UCSD-AML1 (cell line): ENCODE measurements around the gene SLC9A3.

ENCODE experiments used
- DNase-seq: peaks from one replicate; lab custom pipeline; 2025; ENCODE audit not compliant: unreplicated experiment; lab: John Stamatoyannopoulos, UW

Gene SLC9A3

DNA sequence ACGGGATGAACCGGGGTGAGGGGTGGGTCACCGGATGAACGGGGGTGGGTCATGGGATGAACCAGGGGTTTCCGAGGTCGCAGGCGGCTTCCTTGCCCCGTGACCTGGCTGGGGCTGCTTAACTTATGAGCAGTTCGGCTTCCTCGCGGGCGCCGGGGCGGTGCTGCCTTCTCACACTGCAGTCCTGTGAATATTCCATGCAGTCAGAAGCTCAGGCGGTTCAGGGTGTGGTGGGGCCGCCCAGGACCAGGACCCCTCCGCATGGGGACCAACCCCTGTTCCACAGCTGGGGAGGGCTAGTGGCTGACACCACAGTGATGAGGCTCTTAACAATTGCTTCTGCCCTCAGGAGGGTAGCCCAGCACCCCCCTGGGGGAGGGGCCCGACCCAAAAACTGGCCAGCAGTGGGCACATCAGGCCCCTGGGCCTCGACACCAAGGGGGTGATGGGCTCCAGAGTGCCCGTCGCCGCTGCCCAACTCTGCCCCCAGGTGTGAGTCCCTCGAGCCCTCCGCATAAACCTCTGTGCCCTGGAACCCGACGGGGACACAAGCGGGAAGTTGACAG lies 30.9 kb upstream of the SLC9A3 start:
- DNase-seq, result no peak

DNA sequence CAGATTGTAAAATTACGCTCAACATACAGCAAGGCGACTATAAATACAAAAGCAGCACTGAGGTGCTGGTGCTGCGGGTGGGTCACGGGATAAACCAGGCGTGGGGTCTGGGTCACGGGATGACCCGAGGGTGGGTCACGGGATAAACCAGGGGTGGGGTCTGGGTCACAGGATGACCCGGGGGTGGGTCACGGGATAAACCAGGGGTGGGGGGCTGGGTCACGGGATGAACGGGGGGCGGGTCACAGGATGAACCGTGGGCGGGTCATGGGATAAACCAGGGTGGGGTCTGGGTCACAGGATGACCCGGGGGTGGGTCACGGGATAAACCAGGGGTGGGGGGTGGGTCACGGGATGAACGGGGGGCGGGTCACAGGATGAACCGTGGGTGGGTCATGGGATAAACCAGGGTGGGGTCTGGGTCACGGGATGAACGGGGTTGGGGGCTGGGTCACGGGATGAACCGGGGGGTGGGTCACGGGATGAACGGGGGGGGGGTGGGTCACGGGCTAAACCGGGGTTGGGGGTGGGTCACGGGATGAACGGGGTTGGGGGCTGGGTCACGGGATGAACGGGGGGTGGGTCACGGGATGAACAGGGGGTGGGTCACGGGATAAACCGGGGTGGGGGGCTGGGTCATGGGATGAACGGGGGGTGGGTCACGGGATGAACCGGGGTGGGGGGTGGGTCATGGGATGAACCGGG lies 30.2 kb upstream of the SLC9A3 start:
- DNase-seq, result no peak

DNA sequence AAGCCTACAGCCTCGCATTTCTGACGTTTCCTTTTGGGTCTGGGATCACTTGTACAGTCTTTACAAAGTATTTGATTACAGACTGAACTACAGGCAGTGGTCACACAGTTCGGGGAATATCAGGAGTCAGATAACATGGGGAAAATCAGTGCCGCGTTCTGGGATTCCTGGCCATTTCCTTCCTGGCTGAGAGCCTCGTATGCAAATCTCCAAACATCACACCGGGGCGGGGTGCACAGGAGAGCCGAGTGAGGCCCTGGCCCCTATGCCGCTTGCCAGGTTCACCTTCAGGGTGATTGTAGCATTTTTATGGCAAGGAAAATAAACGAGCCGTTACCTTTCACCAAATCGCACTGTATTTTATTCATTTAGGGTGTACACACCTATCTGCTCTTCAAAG lies 29.6 kb upstream of the SLC9A3 start:
- no peak for DNase-seq

DNA sequence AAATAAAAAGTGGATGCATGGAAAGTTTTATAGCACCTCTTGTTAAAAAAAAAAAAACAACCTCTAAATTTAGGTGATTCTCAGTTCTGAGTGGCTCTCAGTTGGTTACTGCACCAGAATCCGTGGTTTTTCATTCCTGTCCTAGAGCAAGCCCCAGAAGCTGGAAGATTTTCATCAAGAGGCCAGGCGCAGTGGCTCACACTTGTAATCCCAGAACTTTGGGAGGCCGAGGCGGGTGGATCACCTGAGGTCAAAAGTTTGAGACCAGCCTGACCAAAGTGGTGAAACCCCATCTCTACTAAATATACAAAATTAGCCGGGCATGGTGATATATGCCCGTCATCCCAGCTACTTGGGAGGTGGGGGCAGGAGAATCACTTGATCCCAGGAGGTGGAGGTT lies 27.2 kb upstream of the SLC9A3 start:
- no peak for DNase-seq

DNA sequence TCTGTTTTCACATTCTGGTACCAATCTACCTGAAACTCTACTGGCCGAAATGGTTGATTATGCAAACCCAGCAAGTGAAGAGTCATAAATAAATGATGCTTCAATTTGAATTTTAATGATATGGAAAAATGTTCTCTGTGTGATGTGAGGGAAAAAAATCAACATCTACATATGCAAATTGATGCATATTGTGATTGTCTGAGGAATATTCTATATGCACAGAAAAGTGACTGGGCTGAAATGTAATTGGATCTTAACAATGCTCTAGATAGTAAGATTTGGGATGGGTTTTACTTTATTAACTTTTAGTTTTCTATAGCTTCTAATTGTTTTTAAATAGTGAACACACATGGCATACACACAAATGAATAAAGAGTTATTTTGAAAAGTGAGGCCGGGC lies 25.0 kb upstream of the SLC9A3 start:
- no peak for DNase-seq

DNA sequence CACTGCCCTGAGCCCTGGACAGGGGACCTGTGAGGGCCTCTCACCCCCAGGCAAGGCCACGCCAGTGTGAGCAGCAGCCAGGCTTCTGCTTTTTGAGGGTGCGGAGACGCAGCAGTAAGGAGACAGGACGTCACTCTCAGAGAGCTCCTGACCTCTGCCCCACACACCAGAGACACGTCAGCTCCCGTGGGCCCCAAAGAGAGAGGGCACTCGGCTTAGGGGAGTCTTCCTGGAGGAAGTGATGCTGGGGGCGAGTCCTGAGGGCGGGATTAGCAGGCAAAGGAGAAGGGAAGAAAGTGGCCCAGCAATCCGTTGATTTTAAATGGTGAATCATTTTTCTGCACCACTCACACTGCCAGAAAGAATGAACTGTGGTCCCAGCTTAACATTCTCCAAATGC lies 24.0 kb upstream of the SLC9A3 start:
- no peak for DNase-seq

DNA sequence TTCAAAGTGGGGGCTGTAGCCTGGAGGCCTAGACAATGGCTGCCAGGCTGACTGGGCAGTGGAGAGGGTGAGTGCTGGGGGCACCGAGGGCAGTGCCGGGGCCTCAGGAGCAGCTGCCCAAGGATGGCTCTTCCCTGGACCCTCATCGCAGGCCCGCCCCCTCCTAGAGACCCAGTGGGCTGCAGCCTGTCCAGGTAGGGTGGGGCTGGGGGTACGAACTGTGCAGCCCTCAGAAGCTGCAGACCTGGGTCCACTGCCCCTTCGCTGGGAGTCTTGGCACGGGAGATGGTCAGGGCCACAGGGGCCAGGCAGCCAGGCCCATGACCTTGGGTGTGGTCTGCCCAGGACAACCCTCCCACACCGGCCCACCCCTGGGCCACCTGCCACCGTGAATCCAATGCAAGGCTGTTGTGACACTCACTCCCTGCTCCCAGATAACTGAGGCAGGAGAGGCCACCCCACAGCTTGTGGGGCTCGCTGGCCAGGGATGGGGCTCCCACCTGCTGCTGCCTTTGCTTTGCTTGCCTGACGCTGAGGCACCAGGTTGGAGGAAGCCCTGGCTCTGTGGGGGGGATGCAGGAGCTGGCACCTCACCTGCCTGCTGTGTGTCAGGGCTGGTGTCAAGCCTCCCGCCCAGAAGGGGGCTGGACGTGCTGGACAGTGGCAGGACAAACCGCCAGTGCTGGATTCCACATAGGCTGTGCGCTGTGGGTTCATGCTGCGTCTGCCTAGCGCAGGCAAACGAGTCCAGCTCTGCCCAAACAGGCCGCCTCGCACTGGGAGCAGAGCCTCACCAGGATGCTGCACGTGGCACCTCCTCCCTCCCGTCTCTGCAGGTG lies 23.1 kb upstream of the SLC9A3 start:
- no peak for DNase-seq

DNA sequence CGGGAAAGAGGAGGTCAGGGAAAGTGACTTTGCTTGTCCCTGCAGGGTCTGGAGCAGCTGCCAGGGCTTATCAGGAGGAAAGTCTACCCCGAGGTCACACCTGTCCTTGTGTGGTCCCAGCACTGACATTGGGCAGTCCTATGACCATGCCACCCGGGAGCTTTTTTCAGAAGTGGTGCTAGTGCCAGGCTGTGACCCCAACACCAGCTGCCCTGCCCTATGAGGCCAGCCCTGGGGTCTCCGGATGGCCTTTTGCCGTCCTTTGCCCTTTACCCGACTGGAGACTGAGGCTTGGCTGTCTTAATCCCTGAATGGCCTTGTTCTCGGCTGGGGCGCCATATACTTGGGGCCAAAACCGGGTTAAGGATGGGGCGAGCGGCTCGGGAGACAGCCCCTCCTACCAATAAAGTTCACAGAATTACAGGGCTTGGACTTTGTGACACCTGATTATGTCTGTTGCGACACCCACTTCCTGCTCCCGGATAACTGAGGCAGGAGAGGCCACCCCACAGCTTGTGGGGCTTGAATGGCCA lies 22.2 kb upstream of the SLC9A3 start:
- no peak for DNase-seq

DNA sequence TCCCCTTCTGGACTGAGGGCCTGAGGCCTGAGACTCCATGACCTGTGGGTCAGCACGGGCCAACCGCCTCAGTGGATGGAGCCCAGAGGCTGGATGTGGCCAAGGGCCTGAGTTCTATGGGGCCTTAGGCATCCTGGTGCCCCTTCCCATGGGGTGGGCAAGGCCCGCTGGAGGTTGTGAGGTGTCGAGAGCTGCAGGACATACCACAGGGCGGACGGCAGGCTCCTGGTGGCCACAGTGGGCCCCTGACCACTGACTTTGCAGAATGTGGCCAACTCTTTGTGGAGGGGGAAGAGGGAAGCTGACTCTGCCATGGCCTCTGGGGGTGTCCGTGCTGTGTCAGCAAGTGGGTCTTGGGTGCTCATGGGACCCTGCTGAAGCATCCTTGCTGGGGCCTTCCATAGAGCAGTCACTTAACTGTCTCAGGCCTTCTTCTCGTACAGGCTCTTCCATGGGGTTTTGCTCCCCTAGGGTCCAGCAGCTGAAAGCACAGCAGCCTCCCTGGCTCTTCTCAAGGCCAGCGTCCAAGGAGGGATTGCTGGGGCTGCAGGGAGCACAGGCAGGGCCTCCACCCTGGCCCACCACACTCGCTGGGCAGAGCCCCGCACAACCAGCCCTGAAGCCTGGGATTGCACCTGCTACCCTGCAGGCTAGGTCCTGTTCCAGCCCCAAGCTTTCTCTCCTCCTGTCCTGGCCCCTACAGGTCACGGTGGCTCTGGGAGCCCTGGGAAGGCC lies 21.6 kb upstream of the SLC9A3 start:
- no peak for DNase-seq

DNA sequence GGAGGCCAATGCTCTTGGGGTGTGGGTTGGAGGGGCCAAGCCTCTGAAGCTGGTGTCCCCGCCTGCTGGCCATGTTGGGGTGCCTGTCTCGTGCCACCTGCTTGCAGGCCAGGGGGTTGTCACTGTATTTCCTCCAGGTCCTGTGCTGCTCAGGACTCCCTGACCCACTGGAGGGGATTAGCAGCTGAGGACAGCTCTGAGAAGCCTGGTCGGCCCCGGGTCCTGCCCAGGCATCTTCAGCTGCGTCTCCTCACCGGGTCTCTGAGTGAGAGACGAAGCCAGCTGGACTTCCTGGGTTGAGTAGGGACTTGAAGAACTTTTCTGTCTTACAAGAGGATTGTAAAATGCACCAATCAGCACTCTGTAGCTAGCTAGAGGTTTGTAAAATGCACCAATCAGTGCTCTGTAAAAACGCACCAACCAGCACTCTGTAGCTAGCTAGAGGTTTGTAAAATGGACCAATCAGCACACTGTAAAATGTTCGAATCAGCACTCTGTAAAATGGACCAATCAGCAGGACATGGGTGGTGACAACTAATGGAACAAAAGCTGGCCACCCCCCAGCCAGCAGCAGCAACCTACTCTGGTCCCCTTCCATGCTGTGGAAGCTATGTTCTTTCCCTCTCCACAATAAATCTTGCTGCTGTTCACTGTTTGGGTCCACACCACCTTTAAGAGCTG lies 20.6 kb upstream of the SLC9A3 start:
- DNase-seq, result no peak

DNA sequence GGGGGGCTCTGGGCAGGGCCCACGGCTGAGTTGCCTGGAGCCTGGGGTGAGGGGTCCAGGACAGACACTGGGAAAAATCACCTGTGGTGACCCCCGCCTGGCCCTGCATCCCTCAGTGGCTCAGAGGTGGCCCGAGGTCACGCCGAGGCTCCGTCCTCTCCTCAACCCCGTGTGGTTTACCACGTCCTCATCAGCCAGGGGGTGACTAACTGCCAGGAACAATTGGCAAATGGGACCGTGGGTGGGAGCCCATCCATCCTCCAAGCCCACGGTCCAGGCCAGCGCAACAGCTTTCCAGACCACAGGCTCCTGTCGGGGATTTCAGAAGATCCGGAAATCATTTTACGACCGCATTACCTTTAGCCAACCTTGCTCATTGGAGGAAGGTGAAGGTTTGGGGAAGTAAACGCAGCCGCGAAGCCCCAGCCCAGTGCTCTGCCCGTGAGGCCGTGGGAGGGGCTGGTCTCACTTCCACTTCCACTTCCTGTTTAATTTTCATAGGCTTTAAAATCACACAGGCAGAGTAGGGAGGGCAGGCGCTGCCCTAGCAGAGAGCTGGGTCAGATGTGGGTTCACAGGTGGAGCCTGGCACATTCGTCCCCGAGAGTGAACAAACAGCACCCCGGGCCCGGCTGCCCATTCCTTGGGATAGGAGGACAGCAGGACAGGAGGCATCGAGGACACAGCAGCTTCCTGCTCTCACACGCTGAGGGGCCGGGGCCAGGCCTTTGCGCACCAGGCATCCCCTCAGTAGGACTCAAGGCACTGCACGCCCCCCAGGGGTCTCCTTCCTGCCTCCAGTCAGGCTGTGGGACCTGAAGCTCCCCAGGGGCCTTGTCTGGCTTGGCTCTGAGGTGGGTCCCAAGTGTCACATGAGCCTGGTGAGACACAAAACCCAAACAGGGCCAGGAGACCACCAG lies 19.8 kb upstream of the SLC9A3 start:
- peak; percentile 74 for DNase-seq

DNA sequence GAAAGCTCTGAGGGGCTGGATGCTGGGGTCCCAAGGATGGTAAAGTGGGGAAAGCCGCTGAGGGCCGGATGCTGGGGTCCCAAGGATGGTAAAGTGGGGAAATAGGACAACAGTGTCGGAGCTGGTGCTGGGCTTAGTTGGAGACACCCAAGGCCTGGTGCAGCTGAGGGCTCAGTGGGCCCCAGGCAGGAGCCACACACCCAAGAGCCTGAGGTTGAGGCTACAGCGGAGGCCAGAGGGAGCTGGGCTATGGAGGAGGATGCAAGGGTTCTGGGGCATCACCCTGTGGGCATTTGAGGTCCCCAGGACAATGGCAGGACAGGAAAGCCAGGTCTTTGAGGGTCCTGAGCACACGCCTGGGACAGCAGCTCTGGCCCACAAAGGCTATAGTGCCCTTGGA lies 19.1 kb upstream of the SLC9A3 start:
- no peak for DNase-seq

DNA sequence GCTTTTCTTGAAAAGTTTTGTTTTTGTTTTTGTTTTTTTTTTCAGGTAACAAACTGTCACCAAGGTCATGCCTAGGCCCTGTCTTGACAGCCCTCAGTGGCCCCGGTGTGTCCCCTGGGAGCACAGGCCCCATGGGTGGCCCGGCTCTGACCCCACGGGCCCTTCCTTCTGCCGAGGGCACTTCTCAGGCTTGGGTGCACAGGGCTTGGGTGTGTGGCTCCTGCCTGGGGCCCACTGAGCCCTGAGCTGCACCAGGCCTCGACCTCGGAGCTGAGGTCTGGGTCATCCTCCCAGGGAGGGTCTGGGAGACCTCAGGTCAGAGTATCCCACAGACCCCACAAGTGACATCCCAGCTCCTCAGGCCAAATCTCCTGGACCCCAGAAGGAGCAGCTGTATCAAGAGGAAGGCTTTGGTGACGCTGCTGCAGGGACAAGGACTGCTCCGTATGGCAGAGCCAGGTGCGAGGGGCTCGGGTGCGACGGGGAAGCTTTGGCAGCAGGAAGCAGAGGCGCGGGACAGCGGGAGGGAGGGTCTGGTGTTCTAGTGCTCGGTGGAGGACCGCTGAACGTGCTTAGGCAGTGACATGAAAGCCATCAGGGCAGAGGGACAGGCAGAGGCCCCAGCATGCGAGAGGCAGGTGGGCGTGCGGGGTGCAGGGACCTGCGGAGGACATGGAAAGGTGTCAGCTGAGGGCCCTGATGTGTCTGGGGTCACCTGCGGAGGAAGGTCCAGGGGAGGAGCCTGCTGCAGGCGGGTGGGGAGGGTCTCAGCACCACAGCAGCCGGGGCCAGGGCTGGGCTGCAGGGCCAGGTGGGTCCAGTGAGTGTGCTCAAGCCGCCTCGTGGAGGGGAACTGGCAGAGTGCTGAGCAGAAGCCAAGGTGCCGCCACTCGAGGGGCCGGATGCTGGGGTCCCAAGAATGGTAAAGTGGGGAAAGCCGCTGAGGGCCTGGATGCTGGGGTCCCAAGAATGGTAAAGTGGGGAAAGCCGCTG lies 18.4 kb upstream of the SLC9A3 start:
- DNase-seq, result no peak

DNA sequence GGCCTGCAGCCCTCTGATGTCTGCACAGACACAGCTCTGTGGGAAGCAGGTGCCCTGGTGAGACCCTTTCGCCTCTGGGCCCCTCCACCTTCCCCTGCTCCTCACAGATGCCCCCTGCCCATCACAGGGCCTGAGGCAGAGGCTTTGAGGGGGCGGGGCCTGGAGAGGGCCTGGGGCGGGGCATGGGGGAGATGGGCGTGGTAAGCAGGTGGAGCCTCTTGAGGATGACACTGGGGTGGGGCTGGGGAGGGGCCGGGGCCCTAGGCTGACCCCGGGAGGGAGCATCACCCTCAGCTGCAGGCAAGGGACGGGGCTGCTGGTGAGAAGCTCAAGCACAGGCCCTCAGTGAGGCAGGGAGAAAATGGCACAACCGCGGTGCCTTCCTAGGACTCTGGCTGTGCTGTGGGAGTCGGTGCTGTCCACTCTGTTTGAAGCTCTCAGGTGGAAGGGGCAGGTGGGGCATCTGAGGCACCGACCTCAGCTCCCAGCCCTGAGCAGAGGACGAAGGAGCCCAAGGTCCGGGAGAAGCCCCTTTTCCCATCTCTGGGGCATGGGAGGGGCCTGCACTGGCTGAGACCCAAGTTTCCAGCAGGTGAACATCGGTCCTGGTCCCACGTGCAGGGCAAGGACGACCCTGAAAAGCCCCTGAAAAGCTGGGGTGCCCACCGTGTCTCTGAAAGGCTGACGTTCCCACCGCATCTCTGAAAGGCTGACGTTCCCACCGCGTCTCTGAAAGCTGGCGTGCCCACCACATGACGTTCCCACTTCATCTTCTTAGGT lies 17.5 kb upstream of the SLC9A3 start:
- DNase-seq, result no peak

DNA sequence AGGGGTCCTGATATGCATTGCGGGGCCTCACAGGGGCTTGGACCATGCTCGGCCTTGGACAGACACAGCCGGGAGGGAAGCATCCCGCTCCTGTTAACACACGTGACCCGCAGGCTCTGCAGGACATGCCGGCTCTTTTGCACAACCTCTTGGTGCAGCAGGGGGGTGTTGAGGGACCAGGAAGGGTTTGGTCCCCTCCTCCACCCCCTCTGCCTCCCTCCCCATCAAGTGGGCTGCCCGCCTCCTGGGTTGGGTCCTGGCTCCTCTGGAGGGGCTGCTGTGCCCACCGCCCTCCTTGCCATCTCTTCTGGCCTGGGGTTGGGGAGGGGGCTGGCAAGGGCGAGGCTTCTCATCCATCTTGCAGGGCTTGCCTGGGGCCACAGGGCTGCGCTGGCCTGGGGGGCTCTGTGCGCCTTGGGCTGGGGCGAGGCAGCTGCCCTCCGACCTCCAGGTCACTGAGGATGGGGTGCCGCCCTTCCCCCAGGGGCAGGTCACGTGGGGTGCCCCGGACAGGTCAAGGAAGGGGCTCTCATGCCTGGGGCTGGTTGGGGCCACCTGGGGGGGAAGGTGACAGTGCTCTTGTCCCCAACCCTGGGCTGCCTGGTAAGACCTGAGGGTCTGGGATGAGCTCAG lies 16.8 kb upstream of the SLC9A3 start:
- no peak for DNase-seq

DNA sequence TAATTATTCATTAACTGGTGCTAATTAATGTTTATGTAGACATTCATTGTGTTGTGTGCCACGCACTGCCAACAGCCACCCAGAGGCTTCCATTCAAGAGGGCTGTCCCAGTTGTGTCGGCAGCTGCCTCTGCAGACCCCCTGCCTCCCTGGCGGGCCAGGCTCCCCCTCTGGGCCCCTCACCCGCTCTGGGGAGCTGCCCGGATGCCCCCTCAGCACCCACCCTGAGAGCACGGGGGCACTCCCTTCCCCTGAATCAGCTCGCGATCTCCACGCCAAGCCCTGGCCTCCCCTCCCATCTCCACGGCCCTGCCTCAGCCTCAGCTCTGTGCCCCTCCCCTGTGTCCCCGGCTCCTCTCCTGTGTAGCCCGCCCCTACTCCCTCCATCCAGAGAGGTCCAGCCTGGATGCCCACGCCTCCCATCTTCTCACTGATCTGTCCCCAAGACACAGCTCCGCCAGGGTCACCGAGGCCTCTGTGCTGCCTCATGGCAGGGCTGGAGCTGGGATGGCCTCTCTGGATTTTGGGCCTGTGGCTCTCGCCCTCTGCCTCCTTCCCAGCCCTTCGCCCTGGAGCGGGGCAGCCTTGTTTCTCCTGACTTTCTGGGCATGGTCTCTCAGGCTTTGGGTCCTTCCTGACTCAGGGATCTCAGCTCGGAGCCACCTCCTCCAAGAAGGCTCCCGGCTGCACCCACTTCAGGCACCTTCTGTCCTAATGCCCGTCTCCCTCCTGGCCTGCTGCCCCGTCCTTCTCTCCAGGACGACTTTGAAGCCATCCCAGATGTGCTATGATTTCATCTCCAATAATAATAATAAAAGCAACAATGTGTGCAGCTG lies 16.0 kb upstream of the SLC9A3 start:
- DNase-seq, result no peak
